HepG2 (cell line): Measurements from ENCODE around the gene TP53I3. TPM values are rescaled to one million over a fixed set of nuclear protein-coding genes. Genes with fewer than 3 reads are reported as not detected.

ENCODE experiments used
- KDM2A ChIP-seq: sonication (generic); formaldehyde crosslinking; IDR thresholded peaks from 2 replicates; pipeline ENCODE4 v1.4.0; 2020; ENCODE audit warnings: low read depth, missing genetic modification reagents, borderline replicate concordance
- NR1H2 ChIP-seq: sonication (generic); formaldehyde crosslinking; IDR thresholded peaks from 2 replicates; pipeline ENCODE4 v1.8.1; 2022; ENCODE audit warnings: low read depth, missing genetic modification reagents, borderline replicate concordance
- NR2C2 ChIP-seq: sonication (generic); formaldehyde crosslinking; IDR thresholded peaks from 2 replicates; pipeline ENCODE4 v1.4.0; 2020; ENCODE audit warnings: missing genetic modification reagents, mild to moderate bottlenecking, moderate library complexity, borderline replicate concordance
- SIN3B ChIP-seq: fragments of 150-350 bp; IDR thresholded peaks from 2 replicates; pipeline ENCODE4 v1.6.1; 2014; ENCODE audit warnings: low read length
- SMC3 ChIP-seq: IDR thresholded peaks from 2 replicates; pipeline ENCODE4 v1.6.1; 2011; ENCODE audit warnings: low read length, improper control_type of control experiment
- TBX2 ChIP-seq: sonication (generic); formaldehyde crosslinking; IDR thresholded peaks from 2 replicates; pipeline ENCODE4 v1.5.0; 2020; ENCODE audit warnings: missing genetic modification reagents, mild to moderate bottlenecking, borderline replicate concordance
- ZMYM3 ChIP-seq: sonication (generic); formaldehyde crosslinking; IDR thresholded peaks from 2 replicates; pipeline ENCODE4 v1.5.1; 2020; ENCODE audit warnings: mild to moderate bottlenecking, missing genetic modification reagents
- ZNF556 ChIP-seq: sonication (generic); formaldehyde crosslinking; IDR thresholded peaks from 2 replicates; pipeline ENCODE4 v1.4.0; 2020; ENCODE audit warnings: mild to moderate bottlenecking, missing genetic modification reagents, borderline replicate concordance
- polyA plus RNA-seq, 8 experiments: library from polyadenylated mRNA; depleted of rRNA in 3 of 8; stranded (reverse) in 7 of 8; unstranded in 1 of 8; fragments of >200 nt; fragmentation: Illumina TruSeq in 4 of 8; extraction: Trizol in 4 of 8; gene quantifications; 2 replicates each; pipeline versions ENCODE4 v1.2.1 to v1.2.3, GENCODE V29; 2011 to 2016; ENCODE audit warnings: low read depth in 4 of 8, missing spikeins in 1 of 8, mixed read lengths in 1 of 8; ENCODE audit not compliant: insufficient read depth in 1 of 8
- total RNA-seq, 5 experiments: library from RNA; depleted of rRNA; stranded (reverse); fragments of >200 nt; fragmentation: Illumina TruSeq; extraction: Trizol; gene quantifications; 2 replicates each; pipeline ENCODE4 v1.2.3, GENCODE V29; 2016; ENCODE audit warnings: low read depth in 1 of 5
- TF ChIP-seq, protein P1 (sequence below): sonication (generic); formaldehyde crosslinking; IDR thresholded peaks from 2 replicates; pipeline ENCODE4 v1.5.0; 2020; ENCODE audit warnings: mild to moderate bottlenecking, low read depth, missing genetic modification reagents, borderline replicate concordance
- TF ChIP-seq, protein P2 (sequence below): sonication (generic); formaldehyde crosslinking; IDR thresholded peaks from 2 replicates; pipeline ENCODE4 v1.4.0; 2020; ENCODE audit warnings: missing genetic modification reagents, mild to moderate bottlenecking, borderline replicate concordance
- TF ChIP-seq, protein P3 (sequence below): sonication (generic); formaldehyde crosslinking; IDR thresholded peaks from 2 replicates; pipeline ENCODE4 v1.9.0; 2021; ENCODE audit warnings: mild to moderate bottlenecking, missing genetic modification reagents
- TF ChIP-seq, protein P4 (sequence below): sonication (generic); formaldehyde crosslinking; IDR thresholded peaks from 2 replicates; pipeline ENCODE4 v1.5.0; 2020; ENCODE audit warnings: mild to moderate bottlenecking, missing genetic modification reagents
- TF ChIP-seq, protein P5 (sequence below): sonication (generic); formaldehyde crosslinking; IDR thresholded peaks from 2 replicates; pipeline ENCODE4 v1.8.1; 2023; ENCODE audit warnings: mild to moderate bottlenecking, missing genetic modification reagents

TP53I3 gene
- total and polyA plus RNA-seq, 2 of the 13 experiments (the other 11 are each of a cell fraction or from before 2014, with no cell fraction given) = 25.0 to 44.1 TPM

DNA sequence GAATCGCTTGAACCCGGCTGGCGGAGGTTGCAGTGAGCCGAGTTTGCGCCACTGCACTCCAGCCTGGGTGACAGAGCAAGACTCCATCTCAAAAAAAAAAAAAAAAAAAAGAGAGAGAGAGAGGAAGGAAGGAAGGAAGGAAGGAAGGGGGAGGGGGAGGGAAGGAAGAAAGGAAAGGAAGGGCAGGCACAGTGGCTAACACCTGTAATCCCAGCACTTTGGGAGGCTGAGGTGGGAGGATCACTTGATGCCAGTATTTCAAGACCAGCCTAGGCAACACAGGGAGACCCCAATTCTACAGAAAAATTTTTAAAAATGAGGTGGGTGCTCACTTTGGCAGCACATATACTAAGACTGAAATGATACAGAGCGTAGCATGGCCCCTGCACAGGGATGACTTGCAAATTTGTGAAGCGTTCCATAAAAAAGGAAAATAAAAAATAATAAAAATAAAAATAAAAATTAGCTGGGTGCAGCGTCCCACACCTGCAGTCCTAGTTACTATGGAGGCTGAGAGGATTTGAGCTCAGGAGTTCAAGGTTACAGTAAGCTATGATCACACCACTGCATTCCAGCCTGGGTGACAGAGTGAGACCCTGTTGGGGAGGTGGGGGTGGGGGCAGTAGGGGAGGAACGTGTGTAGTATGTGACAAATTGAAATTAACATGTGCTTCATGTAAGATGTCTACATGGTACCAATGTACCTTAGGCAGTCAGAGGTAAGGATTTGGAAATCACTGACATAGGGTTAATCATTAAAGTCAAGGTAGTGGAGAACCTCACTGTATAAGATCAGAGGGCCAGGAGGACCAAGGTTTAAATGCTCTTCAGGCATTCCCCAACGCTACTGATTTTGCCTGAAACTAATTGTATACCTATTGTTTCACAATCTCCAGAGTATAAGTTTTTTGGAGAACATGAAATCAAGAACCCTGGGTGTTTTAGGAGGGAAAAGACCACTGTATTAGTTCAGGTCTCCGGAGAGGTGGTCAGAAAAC, 38.8 kb downstream of the TP53I3 start (continued):
- TF ChIP-seq, protein P1, sequence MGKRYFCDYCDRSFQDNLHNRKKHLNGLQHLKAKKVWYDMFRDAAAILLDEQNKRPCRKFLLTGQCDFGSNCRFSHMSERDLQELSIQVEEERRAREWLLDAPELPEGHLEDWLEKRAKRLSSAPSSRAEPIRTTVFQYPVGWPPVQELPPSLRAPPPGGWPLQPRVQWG (CRISPR knock-in tag) = no peak
- TF ChIP-seq, protein P2, sequence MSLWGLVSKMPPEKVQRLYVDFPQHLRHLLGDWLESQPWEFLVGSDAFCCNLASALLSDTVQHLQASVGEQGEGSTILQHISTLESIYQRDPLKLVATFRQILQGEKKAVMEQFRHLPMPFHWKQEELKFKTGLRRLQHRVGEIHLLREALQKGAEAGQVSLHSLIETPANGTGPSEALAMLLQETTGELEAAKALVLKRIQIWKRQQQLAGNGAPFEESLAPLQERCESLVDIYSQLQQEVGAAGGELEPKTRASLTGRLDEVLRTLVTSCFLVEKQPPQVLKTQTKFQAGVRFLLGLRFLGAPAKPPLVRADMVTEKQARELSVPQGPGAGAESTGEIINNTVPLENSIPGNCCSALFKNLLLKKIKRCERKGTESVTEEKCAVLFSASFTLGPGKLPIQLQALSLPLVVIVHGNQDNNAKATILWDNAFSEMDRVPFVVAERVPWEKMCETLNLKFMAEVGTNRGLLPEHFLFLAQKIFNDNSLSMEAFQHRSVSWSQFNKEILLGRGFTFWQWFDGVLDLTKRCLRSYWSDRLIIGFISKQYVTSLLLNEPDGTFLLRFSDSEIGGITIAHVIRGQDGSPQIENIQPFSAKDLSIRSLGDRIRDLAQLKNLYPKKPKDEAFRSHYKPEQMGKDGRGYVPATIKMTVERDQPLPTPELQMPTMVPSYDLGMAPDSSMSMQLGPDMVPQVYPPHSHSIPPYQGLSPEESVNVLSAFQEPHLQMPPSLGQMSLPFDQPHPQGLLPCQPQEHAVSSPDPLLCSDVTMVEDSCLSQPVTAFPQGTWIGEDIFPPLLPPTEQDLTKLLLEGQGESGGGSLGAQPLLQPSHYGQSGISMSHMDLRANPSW = no peak
- TF ChIP-seq ZNF556 (CRISPR knock-in tag) (no peak), TBX2 (CRISPR knock-in tag) (no peak), KDM2A (no peak), SMC3 (no peak), NR1H2 (CRISPR knock-in tag) (no peak), ZMYM3 (CRISPR knock-in tag) (0 out of 2 replicates have a peak, but pooled peaks have one; percentile 2), SIN3B (no peak), NR2C2 (CRISPR knock-in tag) (no peak; the same call in 1 of the 2 replicates)
- TF ChIP-seq, protein P3, sequence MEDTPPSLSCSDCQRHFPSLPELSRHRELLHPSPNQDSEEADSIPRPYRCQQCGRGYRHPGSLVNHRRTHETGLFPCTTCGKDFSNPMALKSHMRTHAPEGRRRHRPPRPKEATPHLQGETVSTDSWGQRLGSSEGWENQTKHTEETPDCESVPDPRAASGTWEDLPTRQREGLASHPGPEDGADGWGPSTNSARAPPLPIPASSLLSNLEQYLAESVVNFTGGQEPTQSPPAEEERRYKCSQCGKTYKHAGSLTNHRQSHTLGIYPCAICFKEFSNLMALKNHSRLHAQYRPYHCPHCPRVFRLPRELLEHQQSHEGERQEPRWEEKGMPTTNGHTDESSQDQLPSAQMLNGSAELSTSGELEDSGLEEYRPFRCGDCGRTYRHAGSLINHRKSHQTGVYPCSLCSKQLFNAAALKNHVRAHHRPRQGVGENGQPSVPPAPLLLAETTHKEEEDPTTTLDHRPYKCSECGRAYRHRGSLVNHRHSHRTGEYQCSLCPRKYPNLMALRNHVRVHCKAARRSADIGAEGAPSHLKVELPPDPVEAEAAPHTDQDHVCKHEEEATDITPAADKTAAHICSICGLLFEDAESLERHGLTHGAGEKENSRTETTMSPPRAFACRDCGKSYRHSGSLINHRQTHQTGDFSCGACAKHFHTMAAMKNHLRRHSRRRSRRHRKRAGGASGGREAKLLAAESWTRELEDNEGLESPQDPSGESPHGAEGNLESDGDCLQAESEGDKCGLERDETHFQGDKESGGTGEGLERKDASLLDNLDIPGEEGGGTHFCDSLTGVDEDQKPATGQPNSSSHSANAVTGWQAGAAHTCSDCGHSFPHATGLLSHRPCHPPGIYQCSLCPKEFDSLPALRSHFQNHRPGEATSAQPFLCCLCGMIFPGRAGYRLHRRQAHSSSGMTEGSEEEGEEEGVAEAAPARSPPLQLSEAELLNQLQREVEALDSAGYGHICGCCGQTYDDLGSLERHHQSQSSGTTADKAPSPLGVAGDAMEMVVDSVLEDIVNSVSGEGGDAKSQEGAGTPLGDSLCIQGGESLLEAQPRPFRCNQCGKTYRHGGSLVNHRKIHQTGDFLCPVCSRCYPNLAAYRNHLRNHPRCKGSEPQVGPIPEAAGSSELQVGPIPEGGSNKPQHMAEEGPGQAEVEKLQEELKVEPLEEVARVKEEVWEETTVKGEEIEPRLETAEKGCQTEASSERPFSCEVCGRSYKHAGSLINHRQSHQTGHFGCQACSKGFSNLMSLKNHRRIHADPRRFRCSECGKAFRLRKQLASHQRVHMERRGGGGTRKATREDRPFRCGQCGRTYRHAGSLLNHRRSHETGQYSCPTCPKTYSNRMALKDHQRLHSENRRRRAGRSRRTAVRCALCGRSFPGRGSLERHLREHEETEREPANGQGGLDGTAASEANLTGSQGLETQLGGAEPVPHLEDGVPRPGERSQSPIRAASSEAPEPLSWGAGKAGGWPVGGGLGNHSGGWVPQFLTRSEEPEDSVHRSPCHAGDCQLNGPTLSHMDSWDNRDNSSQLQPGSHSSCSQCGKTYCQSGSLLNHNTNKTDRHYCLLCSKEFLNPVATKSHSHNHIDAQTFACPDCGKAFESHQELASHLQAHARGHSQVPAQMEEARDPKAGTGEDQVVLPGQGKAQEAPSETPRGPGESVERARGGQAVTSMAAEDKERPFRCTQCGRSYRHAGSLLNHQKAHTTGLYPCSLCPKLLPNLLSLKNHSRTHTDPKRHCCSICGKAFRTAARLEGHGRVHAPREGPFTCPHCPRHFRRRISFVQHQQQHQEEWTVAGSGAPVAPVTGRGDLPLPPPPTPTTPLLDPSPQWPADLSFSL (CRISPR knock-in tag) = no peak
- TF ChIP-seq, protein P4, sequence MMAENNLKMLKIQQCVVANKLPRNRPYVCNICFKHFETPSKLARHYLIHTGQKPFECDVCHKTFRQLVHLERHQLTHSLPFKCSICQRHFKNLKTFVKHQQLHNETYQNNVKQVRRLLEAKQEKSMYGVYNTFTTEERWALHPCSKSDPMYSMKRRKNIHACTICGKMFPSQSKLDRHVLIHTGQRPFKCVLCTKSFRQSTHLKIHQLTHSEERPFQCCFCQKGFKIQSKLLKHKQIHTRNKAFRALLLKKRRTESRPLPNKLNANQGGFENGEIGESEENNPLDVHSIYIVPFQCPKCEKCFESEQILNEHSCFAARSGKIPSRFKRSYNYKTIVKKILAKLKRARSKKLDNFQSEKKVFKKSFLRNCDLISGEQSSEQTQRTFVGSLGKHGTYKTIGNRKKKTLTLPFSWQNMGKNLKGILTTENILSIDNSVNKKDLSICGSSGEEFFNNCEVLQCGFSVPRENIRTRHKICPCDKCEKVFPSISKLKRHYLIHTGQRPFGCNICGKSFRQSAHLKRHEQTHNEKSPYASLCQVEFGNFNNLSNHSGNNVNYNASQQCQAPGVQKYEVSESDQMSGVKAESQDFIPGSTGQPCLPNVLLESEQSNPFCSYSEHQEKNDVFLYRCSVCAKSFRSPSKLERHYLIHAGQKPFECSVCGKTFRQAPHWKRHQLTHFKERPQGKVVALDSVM (CRISPR knock-in tag) = no peak; the same call in 1 of the 2 replicates
- TF ChIP-seq, protein P5, sequence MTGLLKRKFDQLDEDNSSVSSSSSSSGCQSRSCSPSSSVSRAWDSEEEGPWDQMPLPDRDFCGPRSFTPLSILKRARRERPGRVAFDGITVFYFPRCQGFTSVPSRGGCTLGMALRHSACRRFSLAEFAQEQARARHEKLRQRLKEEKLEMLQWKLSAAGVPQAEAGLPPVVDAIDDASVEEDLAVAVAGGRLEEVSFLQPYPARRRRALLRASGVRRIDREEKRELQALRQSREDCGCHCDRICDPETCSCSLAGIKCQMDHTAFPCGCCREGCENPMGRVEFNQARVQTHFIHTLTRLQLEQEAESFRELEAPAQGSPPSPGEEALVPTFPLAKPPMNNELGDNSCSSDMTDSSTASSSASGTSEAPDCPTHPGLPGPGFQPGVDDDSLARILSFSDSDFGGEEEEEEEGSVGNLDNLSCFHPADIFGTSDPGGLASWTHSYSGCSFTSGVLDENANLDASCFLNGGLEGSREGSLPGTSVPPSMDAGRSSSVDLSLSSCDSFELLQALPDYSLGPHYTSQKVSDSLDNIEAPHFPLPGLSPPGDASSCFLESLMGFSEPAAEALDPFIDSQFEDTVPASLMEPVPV (CRISPR knock-in tag) = no peak
